Measurements from ENCODE around the gene ABCD4. TPM values are rescaled to one million over a fixed set of nuclear protein-coding genes. Genes with fewer than 3 reads are reported as not detected.

Gene ABCD4
- total and polyA plus RNA-seq, 2 donors (not counting 3 experiments of a cell fraction or from before 2014, with no cell fraction given), result 58.2 to 84.2 TPM

- H3K9me3 ChIP-seq (replicated peaks; ENCODE audit: control insufficient read depth, insufficient read depth, low read length), result no peaks in the 10 kb centered on the region
- H3K9me1 ChIP-seq (replicated peaks; ENCODE audit: control insufficient read depth, extremely low read depth, insufficient read depth, low read length), result no peaks in the 10 kb centered on the region
- ChIA-PET POLR2A (no interaction called here), CTCF (interaction anchor here (1.3 kb wide), 1 partner anchor 12 kb away, joined by 3 read pairs; no protein-coding TSS in a partner anchor)
- FAIRE-seq (no peak), DNase-seq (ENCODE audit: low read depth, low spot score) (no peak)
- H3K4me1 ChIP-seq (ENCODE audit: control insufficient read depth, extremely low read depth, insufficient read depth, low read length), result no peaks in the 10 kb centered on the region
- dilution Hi-C loops (cut with MboI; ENCODE audit: extremely low pct_ligation_motif_present, low sequenced_read_pairs), result no loop called here
- H3K36me3 ChIP-seq (ENCODE audit: control insufficient read depth in 2 of 2, extremely low read depth in 1 of 2, insufficient read depth in 2 of 2, low read length in 2 of 2), result no peaks in the 10 kb centered on the region
- no peaks in the 10 kb centered on the region for H3K27me3 ChIP-seq (ENCODE audit: control insufficient read depth in 2 of 2, insufficient read depth in 2 of 2, low read length in 2 of 2)
- no peak overlapping the region for H3K9ac ChIP-seq (replicated peaks; ENCODE audit: extremely low read depth, insufficient read depth, low read length)
- BruUV-seq (replicated peaks), result no TSS peak
- H2AFZ ChIP-seq (ENCODE audit: low read depth, low read length), result no peak overlapping the region
- no peaks in the 10 kb centered on the region for H3K79me2 ChIP-seq (ENCODE audit: control insufficient read depth, insufficient read depth, low read length)
- intact Hi-C loops (cut with micrococcal nuclease), result no loop called here
- no peak overlapping the region for H3K27ac ChIP-seq (ENCODE audit: insufficient read depth, low read depth, low read length)
- no peaks in the 10 kb centered on the region for H4K20me1 ChIP-seq (replicated peaks; ENCODE audit: control insufficient read depth, extremely low read depth, insufficient read depth, low read length)
- no peak overlapping the region for H3K4me3 ChIP-seq (replicated peaks in 1 of 3; ENCODE audit: insufficient read depth in 1 of 3, low read depth in 1 of 3, low read length in 3 of 3)
- no peak overlapping the region for H3K4me2 ChIP-seq (ENCODE audit: insufficient read depth, low read length)
- TF ChIP-seq POLR2AphosphoS5 (IDR thresholded peaks at IDR 0.05; ENCODE audit: insufficient read depth, low read depth, low read length), result no peak
- no peak for TF ChIP-seq CTCF (IDR thresholded peaks at IDR 0.05; ENCODE audit: extremely low read depth in 1 of 2, insufficient read depth in 1 of 2, low read depth in 1 of 2, low read length in 2 of 2)
- no peak for TF ChIP-seq MAX (IDR thresholded peaks at IDR 0.05; ENCODE audit: insufficient read depth, insufficient read length)
- TF ChIP-seq FOS (IDR thresholded peaks at IDR 0.05; ENCODE audit: borderline replicate concordance, insufficient read depth, low read length), result no peak
- no peak for TF ChIP-seq EZH2 (IDR thresholded peaks at IDR 0.05; ENCODE audit: borderline replicate concordance, low read depth, low read length, severe bottlenecking)
- TF ChIP-seq JUN (IDR thresholded peaks at IDR 0.05; ENCODE audit: borderline replicate concordance, insufficient read depth, insufficient read length, low read depth), result no peak
- TF ChIP-seq MYC (IDR thresholded peaks at IDR 0.05; ENCODE audit: low read depth, low read length), result no peak
- TF ChIP-seq POLR2A (IDR thresholded peaks at IDR 0.05; ENCODE audit: low read depth, low read length), result no peak
- TF ChIP-seq GATA2 (IDR thresholded peaks at IDR 0.05; ENCODE audit: insufficient read depth, insufficient read length, low read depth, low read length), result no peak
Observed at GRCh38 chr14:74263921-74264320, 38.8 kb downstream of the ABCD4 start.
